Measurements from ENCODE around the gene PLCG2. TPM values are rescaled to one million over a fixed set of nuclear protein-coding genes. Genes with fewer than 3 reads are reported as not detected.

PLCG2 gene
- total and polyA plus RNA-seq, 2 of the 8 experiments (the other 6 are each of a cell fraction or from before 2014, with no cell fraction given) = 6.1 to 6.9 TPM

GRCh38 chr16:81786868-81787267, 7.8 kb downstream of the PLCG2 start (continued):
- TF ChIP-seq RNF2 (IDR thresholded peaks at IDR 0.05; ENCODE audit: borderline replicate concordance, low read depth, low read length, missing control alignments, poor library complexity, severe bottlenecking) (no peak), SP2 (IDR thresholded peaks at IDR 0.05; ENCODE audit: low read length) (no peak), GTF2F1 (IDR thresholded peaks at IDR 0.05; ENCODE audit: borderline replicate concordance, low read depth, low read length) (no peak), FOSL1 (IDR thresholded peaks at IDR 0.05; ENCODE audit: insufficient read depth, low read depth, low read length) (no peak), CBX8 (IDR thresholded peaks at IDR 0.05; ENCODE audit: borderline replicate concordance, low read depth, low read length) (no peak)
- TF ChIP-seq, protein P1, sequence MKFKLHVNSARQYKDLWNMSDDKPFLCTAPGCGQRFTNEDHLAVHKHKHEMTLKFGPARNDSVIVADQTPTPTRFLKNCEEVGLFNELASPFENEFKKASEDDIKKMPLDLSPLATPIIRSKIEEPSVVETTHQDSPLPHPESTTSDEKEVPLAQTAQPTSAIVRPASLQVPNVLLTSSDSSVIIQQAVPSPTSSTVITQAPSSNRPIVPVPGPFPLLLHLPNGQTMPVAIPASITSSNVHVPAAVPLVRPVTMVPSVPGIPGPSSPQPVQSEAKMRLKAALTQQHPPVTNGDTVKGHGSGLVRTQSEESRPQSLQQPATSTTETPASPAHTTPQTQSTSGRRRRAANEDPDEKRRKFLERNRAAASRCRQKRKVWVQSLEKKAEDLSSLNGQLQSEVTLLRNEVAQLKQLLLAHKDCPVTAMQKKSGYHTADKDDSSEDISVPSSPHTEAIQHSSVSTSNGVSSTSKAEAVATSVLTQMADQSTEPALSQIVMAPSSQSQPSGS (IDR thresholded peaks at IDR 0.05; ENCODE audit: low read length) = no peak
